ENCODE data around the gene FAM53B.

Gene FAM53B

GRCh38 chr10:124735491-124736286, 8.5 kb downstream of the FAM53B start:
- Histone ChIP-seq H3K9ac (ENCODE audit: low read depth, low read length) (no peak overlapping the region), H3K4me3 (ENCODE audit: low read depth, low read length) (no peak overlapping the region), H3K9me3 (ENCODE audit: control insufficient read depth, insufficient read depth, low read length) (no peaks in the 10 kb centered on the region), H3K4me1 (ENCODE audit: control insufficient read depth, insufficient read depth, low read length) (peaks cover 43% of the 10 kb centered on the region), H3K27ac (ENCODE audit: low read depth, low read length) (no peak overlapping the region), H3K36me3 (ENCODE audit: control insufficient read depth, insufficient read depth, low read length) (no peaks in the 10 kb centered on the region; the same call in 1 of the 2 replicates), H3K27me3 (ENCODE audit: control insufficient read depth, insufficient read depth, low read length) (no peaks in the 10 kb centered on the region)

GRCh38 chr10:124734311-124735166, 9.6 kb downstream of the FAM53B start:
- Histone ChIP-seq H3K36me3 (ENCODE audit: control insufficient read depth, insufficient read depth, low read length) (no peaks in the 10 kb centered on the region; the same call in 1 of the 2 replicates), H3K27ac (ENCODE audit: low read depth, low read length) (no peak overlapping the region), H3K9me3 (ENCODE audit: control insufficient read depth, insufficient read depth, low read length) (no peaks in the 10 kb centered on the region), H3K27me3 (ENCODE audit: control insufficient read depth, insufficient read depth, low read length) (no peaks in the 10 kb centered on the region), H3K9ac (ENCODE audit: low read depth, low read length) (no peak overlapping the region), H3K4me3 (ENCODE audit: low read depth, low read length) (no peak overlapping the region), H3K4me1 (ENCODE audit: control insufficient read depth, insufficient read depth, low read length) (peaks cover 32% of the 10 kb centered on the region)

GRCh38 chr10:124733571-124734245, 10.5 kb downstream of the FAM53B start:
- H3K27me3 ChIP-seq (ENCODE audit: control insufficient read depth, insufficient read depth, low read length), result no peaks in the 10 kb centered on the region
- H3K9me3 ChIP-seq (ENCODE audit: control insufficient read depth, insufficient read depth, low read length), result no peaks in the 10 kb centered on the region
- H3K4me1 ChIP-seq (ENCODE audit: control insufficient read depth, insufficient read depth, low read length), result peaks cover 29% of the 10 kb centered on the region
- no peak overlapping the region for H3K27ac ChIP-seq (ENCODE audit: low read depth, low read length)
- H3K9ac ChIP-seq (ENCODE audit: low read depth, low read length), result no peak overlapping the region
- no peak overlapping the region for H3K4me3 ChIP-seq (ENCODE audit: low read depth, low read length)
- H3K36me3 ChIP-seq (ENCODE audit: control insufficient read depth, insufficient read depth, low read length), result no peaks in the 10 kb centered on the region; the same call in 1 of the 2 replicates

- no peak overlapping the region for H3K27ac ChIP-seq (ENCODE audit: low read depth, low read length)
- peaks cover 27% of the 10 kb centered on the region for H3K4me1 ChIP-seq (ENCODE audit: control insufficient read depth, insufficient read depth, low read length)
- H3K4me3 ChIP-seq (ENCODE audit: low read depth, low read length), result no peak overlapping the region
- no peak overlapping the region for H3K9ac ChIP-seq (ENCODE audit: low read depth, low read length)
- no peaks in the 10 kb centered on the region for H3K9me3 ChIP-seq (ENCODE audit: control insufficient read depth, insufficient read depth, low read length)
- H3K27me3 ChIP-seq (ENCODE audit: control insufficient read depth, insufficient read depth, low read length), result no peaks in the 10 kb centered on the region
- no peaks in the 10 kb centered on the region; the same call in 1 of the 2 replicates for H3K36me3 ChIP-seq (ENCODE audit: control insufficient read depth, insufficient read depth, low read length)
These were observed 11.1 kb downstream of the FAM53B start for GRCh38 chr10:124732931-124733570.

GRCh38 chr10:124731551-124731950, 12.6 kb downstream of the FAM53B start:
- Histone ChIP-seq H3K27me3 (ENCODE audit: control insufficient read depth, insufficient read depth, low read length) (no peaks in the 10 kb centered on the region), H3K27ac (ENCODE audit: low read depth, low read length) (no peak overlapping the region), H3K4me3 (ENCODE audit: low read depth, low read length) (no peak overlapping the region), H3K36me3 (ENCODE audit: control insufficient read depth, insufficient read depth, low read length) (no peaks in the 10 kb centered on the region; the same call in 1 of the 2 replicates), H3K9me3 (ENCODE audit: control insufficient read depth, insufficient read depth, low read length) (no peaks in the 10 kb centered on the region), H3K9ac (ENCODE audit: low read depth, low read length) (no peak overlapping the region), H3K4me1 (ENCODE audit: control insufficient read depth, insufficient read depth, low read length) (peaks cover 12% of the 10 kb centered on the region; the same call in 1 of the 2 replicates)

- Histone ChIP-seq H3K36me3 (ENCODE audit: control insufficient read depth, insufficient read depth, low read length) (no peaks in the 10 kb centered on the region; the same call in 1 of the 2 replicates), H3K27ac (ENCODE audit: low read depth, low read length) (no peak overlapping the region), H3K9ac (ENCODE audit: low read depth, low read length) (no peak overlapping the region), H3K4me3 (ENCODE audit: low read depth, low read length) (no peak overlapping the region), H3K9me3 (ENCODE audit: control insufficient read depth, insufficient read depth, low read length) (no peaks in the 10 kb centered on the region), H3K27me3 (ENCODE audit: control insufficient read depth, insufficient read depth, low read length) (no peaks in the 10 kb centered on the region), H3K4me1 (ENCODE audit: control insufficient read depth, insufficient read depth, low read length) (peaks cover 10% of the 10 kb centered on the region; the same call in 1 of the 2 replicates)
These were observed 13.4 kb downstream of the FAM53B start for GRCh38 chr10:124730790-124731189.

GRCh38 chr10:124728830-124729661, 15.1 kb downstream of the FAM53B start:
- Histone ChIP-seq H3K27me3 (ENCODE audit: control insufficient read depth, insufficient read depth, low read length) (no peaks in the 10 kb centered on the region), H3K9me3 (ENCODE audit: control insufficient read depth, insufficient read depth, low read length) (no peaks in the 10 kb centered on the region), H3K27ac (ENCODE audit: low read depth, low read length) (no peak overlapping the region), H3K4me1 (ENCODE audit: control insufficient read depth, insufficient read depth, low read length) (peaks cover 14% of the 10 kb centered on the region; the same call in 1 of the 2 replicates), H3K36me3 (ENCODE audit: control insufficient read depth, insufficient read depth, low read length) (no peaks in the 10 kb centered on the region), H3K4me3 (ENCODE audit: low read depth, low read length) (no peak overlapping the region), H3K9ac (ENCODE audit: low read depth, low read length) (no peak overlapping the region)

GRCh38 chr10:124728071-124728829, 15.9 kb downstream of the FAM53B start:
- Histone ChIP-seq H3K36me3 (ENCODE audit: control insufficient read depth, insufficient read depth, low read length) (no peaks in the 10 kb centered on the region), H3K27me3 (ENCODE audit: control insufficient read depth, insufficient read depth, low read length) (no peaks in the 10 kb centered on the region), H3K27ac (ENCODE audit: low read depth, low read length) (no peak overlapping the region), H3K4me1 (ENCODE audit: control insufficient read depth, insufficient read depth, low read length) (peaks cover 14% of the 10 kb centered on the region; the same call in 1 of the 2 replicates), H3K9me3 (ENCODE audit: control insufficient read depth, insufficient read depth, low read length) (no peaks in the 10 kb centered on the region), H3K9ac (ENCODE audit: low read depth, low read length) (no peak overlapping the region), H3K4me3 (ENCODE audit: low read depth, low read length) (no peak overlapping the region)

- no peaks in the 10 kb centered on the region for H3K36me3 ChIP-seq (ENCODE audit: control insufficient read depth, insufficient read depth, low read length)
These were observed 16.7 kb downstream of the FAM53B start for GRCh38 chr10:124727361-124727960.

More at GRCh38 chr10:124727361-124727960, 16.7 kb downstream of the FAM53B start:
- H3K9ac ChIP-seq (ENCODE audit: low read depth, low read length), result no peak overlapping the region
- no peak overlapping the region for H3K27ac ChIP-seq (ENCODE audit: low read depth, low read length)
- no peak overlapping the region for H3K4me3 ChIP-seq (ENCODE audit: low read depth, low read length)
- no peaks in the 10 kb centered on the region for H3K9me3 ChIP-seq (ENCODE audit: control insufficient read depth, insufficient read depth, low read length)
- no peaks in the 10 kb centered on the region for H3K27me3 ChIP-seq (ENCODE audit: control insufficient read depth, insufficient read depth, low read length)
- H3K4me1 ChIP-seq (ENCODE audit: control insufficient read depth, insufficient read depth, low read length), result peaks cover 14% of the 10 kb centered on the region; the same call in 1 of the 2 replicates

Data from HUES48 (cell line).